ENCODE results near the gene PDE11A.

- TF ChIP-seq POLR2AphosphoS5 (IDR thresholded peaks at IDR 0.05) (no peak), EP300 (IDR thresholded peaks at IDR 0.05) (no peak), CTCF (IDR thresholded peaks at IDR 0.05) (no peak)
Measured at GRCh38 chr2:178059681-178060080, 12.9 kb downstream of the PDE11A start.
